Liver (tissue), 3 donors: Measurements from ENCODE around the gene RAB3GAP1.

ENCODE experiments used
- ATF3 ChIP-seq: IDR thresholded peaks from 2 replicates; pipeline ENCODE4 v1.6.1; 2016; ENCODE audit warnings: antibody characterized with exemption
- CTCF ChIP-seq: fragments of 150-350 bp; IDR thresholded peaks from 2 replicates; pipeline ENCODE4 v1.5.1; 2017; ENCODE audit warnings: improper control_type of control experiment, low read depth, low read length; ENCODE audit not compliant: missing input control
- EGR1 ChIP-seq, 2 donors: IDR thresholded peaks; 2 replicates each; pipeline ENCODE4 v1.6.1; 2016 to 2018; ENCODE audit warnings: antibody characterized with exemption in 2 of 2, low read depth in 2 of 2
- GABPA ChIP-seq, 2 donors: IDR thresholded peaks in 1 of 2; conservative IDR thresholded peaks in 1 of 2; 2 replicates each; pipeline ENCODE4 v1.6.1; 2016; ENCODE audit warnings: antibody characterized with exemption in 2 of 2, mild to moderate bottlenecking in 1 of 2, moderate library complexity in 1 of 2
- HNF4A ChIP-seq, 2 donors: conservative IDR thresholded peaks; 2 replicates each; pipeline ENCODE4 v1.6.1; 2016; ENCODE audit warnings: antibody characterized with exemption in 2 of 2, mild to moderate bottlenecking in 2 of 2
- HNF4G ChIP-seq: IDR thresholded peaks from 2 replicates; pipeline ENCODE4 v1.6.1; 2016; ENCODE audit warnings: antibody characterized with exemption
- JUND ChIP-seq, 2 donors: IDR thresholded peaks; 2 replicates each; pipeline ENCODE4 v1.6.1; 2016; ENCODE audit warnings: antibody characterized with exemption in 2 of 2
- MAX ChIP-seq: IDR thresholded peaks from 2 replicates; pipeline ENCODE4 v1.6.1; 2016; ENCODE audit warnings: antibody characterized with exemption
- REST ChIP-seq: IDR thresholded peaks from 2 replicates; pipeline ENCODE4 v1.6.1; 2016; ENCODE audit warnings: antibody characterized with exemption, mild to moderate bottlenecking
- RXRA ChIP-seq, 2 donors: IDR thresholded peaks; 2 replicates each; pipeline ENCODE4 v1.6.1; 2017 to 2018; ENCODE audit warnings: antibody characterized with exemption in 2 of 2, mild to moderate bottlenecking in 1 of 2
- SP1 ChIP-seq: IDR thresholded peaks from 2 replicates; pipeline ENCODE4 v1.6.1; 2018; ENCODE audit warnings: antibody characterized with exemption, mild to moderate bottlenecking
- YY1 ChIP-seq: IDR thresholded peaks from 2 replicates; pipeline ENCODE4 v1.6.1; 2016; ENCODE audit warnings: antibody characterized with exemption, mild to moderate bottlenecking
- ZBTB33 ChIP-seq: IDR thresholded peaks from 2 replicates; pipeline ENCODE4 v1.6.1; 2016; ENCODE audit warnings: antibody characterized with exemption
- donor health status: healthy.
- donor health status: healthy.

- no peak for TF ChIP-seq CTCF
- no peak for TF ChIP-seq JUND (IDR thresholded peaks at IDR 0.05)
- no peak for TF ChIP-seq MAX
- no peak for TF ChIP-seq GABPA (IDR thresholded peaks at IDR 0.05 in 1 of 2, conservative IDR thresholded peaks at IDR 0.05 in 1 of 2)
- TF ChIP-seq SP1, result no peak
- TF ChIP-seq RXRA (IDR thresholded peaks at IDR 0.05), result no peak
- TF ChIP-seq HNF4G, result no peak
- TF ChIP-seq ZBTB33, result no peak
- TF ChIP-seq EGR1 (IDR thresholded peaks at IDR 0.05; ENCODE audit: low read depth in 2 of 2), result no peak
- TF ChIP-seq YY1, result no peak
- TF ChIP-seq REST, result no peak
- TF ChIP-seq ATF3, result no peak
- no peak for TF ChIP-seq HNF4A (conservative IDR thresholded peaks at IDR 0.05)
These were observed 1.4 kb upstream of the RAB3GAP1 start for GRCh38 chr2:135050684-135051083.
